Panc1 (cell line): ENCODE data around the gene CFAP221. TPM values are rescaled to one million over a fixed set of nuclear protein-coding genes. Genes with fewer than 3 reads are reported as not detected.

Experiments used
- ATAC-seq: fragments of 200-7000 bp; cut with Tn5 transposase; 2 replicates; pipeline ENCODE4 v1.9.1; 2020; ENCODE audit warnings: mild to moderate bottlenecking, moderate library complexity
- BruUV-seq: library from RNA; stranded (reverse); fragments of 400-500 nt; replicated peaks from 2 replicates; lab custom pipeline; 2021; lab: Mats Ljungman, UMichigan
- CTCF ChIA-PET: fragments of 300-600 bp; sonication (Branson Sonifier 250); formaldehyde crosslinking; loops from one replicate; lab custom pipeline; 2022; ENCODE audit warnings: antibody characterized with exemption; lab: Charles Lee
- POLR2A ChIA-PET: fragments of 300-600 bp; sonication (Branson Sonifier 250); formaldehyde crosslinking; loops from one replicate; lab custom pipeline; 2022; ENCODE audit warnings: antibody characterized with exemption; lab: Charles Lee
- DNase-seq: peaks from one replicate; pipeline ENCODE4 v3.0.0-alpha.2; 2010; ENCODE audit warnings: low read depth, low spot score
- H3K27ac ChIP-seq: 2 replicates; pipeline ENCODE4 v1.5.1; 2011; ENCODE audit warnings: mild to moderate bottlenecking, low read length, inconsistent platforms
- H3K27me3 ChIP-seq: fragments of 200-500 bp; sonication (Bioruptor generic); 2 replicates; pipeline ENCODE4 v1.6.0; 2014; ENCODE audit warnings: low read length, inconsistent platforms; ENCODE audit not compliant: control insufficient read depth, insufficient read depth
- H3K36me3 ChIP-seq: fragments of 200-500 bp; sonication (Bioruptor generic); 2 replicates; pipeline ENCODE4 v1.5.1; 2014; ENCODE audit warnings: inconsistent platforms, mild to moderate bottlenecking, low read length, moderate library complexity; ENCODE audit not compliant: control insufficient read depth, insufficient read depth
- H3K4me1 ChIP-seq: 2 replicates; pipeline ENCODE4 v1.5.1; 2011; ENCODE audit warnings: inconsistent platforms, mild to moderate bottlenecking, low read length, moderate library complexity; ENCODE audit not compliant: control insufficient read depth, insufficient read depth
- H3K4me3 ChIP-seq, 2 experiments: 2 replicates each; pipeline ENCODE4 v1.5.1; 2011 to 2012; ENCODE audit warnings: low read depth in 2 of 2, low read length in 2 of 2, mild to moderate bottlenecking in 2 of 2, inconsistent platforms in 1 of 2, moderate library complexity in 1 of 2
- H3K9me3 ChIP-seq: fragments of 200-500 bp; sonication (Bioruptor generic); 2 replicates; pipeline ENCODE4 v1.5.1; 2014; ENCODE audit warnings: low read depth, mild to moderate bottlenecking, inconsistent platforms, low read length, moderate library complexity; ENCODE audit not compliant: control insufficient read depth, insufficient read depth
- POLR2AphosphoS5 ChIP-seq: IDR thresholded peaks from 2 replicates; pipeline ENCODE4 v1.6.1; 2012; ENCODE audit warnings: mild to moderate bottlenecking, low read depth, low read length, moderate library complexity
- SIN3A ChIP-seq: IDR thresholded peaks from 2 replicates; pipeline ENCODE4 v1.6.1; 2012; ENCODE audit warnings: low read depth, mild to moderate bottlenecking, low read length, moderate library complexity, borderline replicate concordance; ENCODE audit not compliant: insufficient read depth
- TCF7L2 ChIP-seq: IDR thresholded peaks from 2 replicates; pipeline ENCODE4 v1.6.1; 2011; ENCODE audit warnings: mild to moderate bottlenecking, low read depth, low read length, inconsistent platforms
- in situ Hi-C: cut with HindIII; loops from 2 replicates; pipeline ENCODE4 v1.10.0; 2016; ENCODE audit warnings: low sequenced_read_pairs, low pct_unique_long_range_greater_than_20kb
- intact Hi-C: fragments of 100-400 bp; cut with micrococcal nuclease; formaldehyde crosslinking; loops from one replicate; pipeline ENCODE4 v1.10.0; 2022; ENCODE audit not compliant: unreplicated experiment
- total RNA-seq: library from RNA; stranded (reverse); gene quantifications from one replicate; pipeline ENCODE4 v1.2.1, GENCODE V29; 2021; ENCODE audit not compliant: unreplicated experiment
- TF ChIP-seq, protein P1 (sequence below), 2 experiments: IDR thresholded peaks; 2 replicates each; pipeline ENCODE4 v1.6.1; 2011 to 2012; ENCODE audit warnings: low read depth in 2 of 2, control low read depth in 1 of 2, low read length in 1 of 2, mild to moderate bottlenecking in 1 of 2, moderate library complexity in 1 of 2; ENCODE audit not compliant: insufficient read depth in 1 of 2
- TF ChIP-seq, protein P2 (sequence below): fragments of 450-650 bp; IDR thresholded peaks from 2 replicates; pipeline ENCODE4 v1.5.1; 2017; ENCODE audit warnings: mild to moderate bottlenecking

CFAP221 gene
- total RNA-seq, 1 experiment from 2014 or later = not detected

DNA sequence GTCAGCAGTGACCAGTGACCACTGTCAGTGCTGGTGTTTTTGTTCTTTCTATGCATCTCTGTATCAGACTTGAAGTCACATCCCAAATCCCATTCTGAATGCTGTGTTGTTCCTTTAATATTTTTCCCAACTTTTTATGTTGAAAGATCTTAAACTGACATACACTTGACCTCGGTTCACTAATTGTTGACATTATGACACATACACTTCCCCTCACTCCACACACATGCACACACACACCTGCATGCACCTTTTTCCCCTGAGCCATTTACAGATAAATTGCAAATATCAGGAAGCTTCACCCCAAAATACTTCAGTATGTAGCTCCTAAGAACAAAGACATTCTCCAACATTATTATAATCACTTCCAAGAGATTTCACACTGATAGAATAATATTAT, 62.4 kb downstream of the CFAP221 start:
- Histone ChIP-seq H3K9me3 (no peaks in the 10 kb centered on the region), H3K4me1 (no peaks in the 10 kb centered on the region), H3K36me3 (no peaks in the 10 kb centered on the region), H3K4me3 (no peak overlapping the region), H3K27me3 (peaks cover 9% of the 10 kb centered on the region), H3K27ac (no peak overlapping the region)
- in situ Hi-C loops = no loop called here
- intact Hi-C loops = no loop called here
- ChIA-PET CTCF (interaction anchor here (0.6 kb wide), 1 partner anchor 286 kb away, joined by 4 read pairs; no protein-coding TSS in a partner anchor), POLR2A (no interaction called here)
- no TSS peak for BruUV-seq
- ATAC-seq (no peak), DNase-seq (no peak)
- TF ChIP-seq POLR2AphosphoS5 = no peak
- TF ChIP-seq, protein P1, sequence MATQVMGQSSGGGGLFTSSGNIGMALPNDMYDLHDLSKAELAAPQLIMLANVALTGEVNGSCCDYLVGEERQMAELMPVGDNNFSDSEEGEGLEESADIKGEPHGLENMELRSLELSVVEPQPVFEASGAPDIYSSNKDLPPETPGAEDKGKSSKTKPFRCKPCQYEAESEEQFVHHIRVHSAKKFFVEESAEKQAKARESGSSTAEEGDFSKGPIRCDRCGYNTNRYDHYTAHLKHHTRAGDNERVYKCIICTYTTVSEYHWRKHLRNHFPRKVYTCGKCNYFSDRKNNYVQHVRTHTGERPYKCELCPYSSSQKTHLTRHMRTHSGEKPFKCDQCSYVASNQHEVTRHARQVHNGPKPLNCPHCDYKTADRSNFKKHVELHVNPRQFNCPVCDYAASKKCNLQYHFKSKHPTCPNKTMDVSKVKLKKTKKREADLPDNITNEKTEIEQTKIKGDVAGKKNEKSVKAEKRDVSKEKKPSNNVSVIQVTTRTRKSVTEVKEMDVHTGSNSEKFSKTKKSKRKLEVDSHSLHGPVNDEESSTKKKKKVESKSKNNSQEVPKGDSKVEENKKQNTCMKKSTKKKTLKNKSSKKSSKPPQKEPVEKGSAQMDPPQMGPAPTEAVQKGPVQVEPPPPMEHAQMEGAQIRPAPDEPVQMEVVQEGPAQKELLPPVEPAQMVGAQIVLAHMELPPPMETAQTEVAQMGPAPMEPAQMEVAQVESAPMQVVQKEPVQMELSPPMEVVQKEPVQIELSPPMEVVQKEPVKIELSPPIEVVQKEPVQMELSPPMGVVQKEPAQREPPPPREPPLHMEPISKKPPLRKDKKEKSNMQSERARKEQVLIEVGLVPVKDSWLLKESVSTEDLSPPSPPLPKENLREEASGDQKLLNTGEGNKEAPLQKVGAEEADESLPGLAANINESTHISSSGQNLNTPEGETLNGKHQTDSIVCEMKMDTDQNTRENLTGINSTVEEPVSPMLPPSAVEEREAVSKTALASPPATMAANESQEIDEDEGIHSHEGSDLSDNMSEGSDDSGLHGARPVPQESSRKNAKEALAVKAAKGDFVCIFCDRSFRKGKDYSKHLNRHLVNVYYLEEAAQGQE (IDR thresholded peaks at IDR 0.05; ENCODE audit: insufficient read depth in 1 of 2, low read depth in 2 of 2, low read length in 1 of 2) = no peak
- TF ChIP-seq TCF7L2 = no peak
- no peak for TF ChIP-seq SIN3A
- TF ChIP-seq, protein P2, sequence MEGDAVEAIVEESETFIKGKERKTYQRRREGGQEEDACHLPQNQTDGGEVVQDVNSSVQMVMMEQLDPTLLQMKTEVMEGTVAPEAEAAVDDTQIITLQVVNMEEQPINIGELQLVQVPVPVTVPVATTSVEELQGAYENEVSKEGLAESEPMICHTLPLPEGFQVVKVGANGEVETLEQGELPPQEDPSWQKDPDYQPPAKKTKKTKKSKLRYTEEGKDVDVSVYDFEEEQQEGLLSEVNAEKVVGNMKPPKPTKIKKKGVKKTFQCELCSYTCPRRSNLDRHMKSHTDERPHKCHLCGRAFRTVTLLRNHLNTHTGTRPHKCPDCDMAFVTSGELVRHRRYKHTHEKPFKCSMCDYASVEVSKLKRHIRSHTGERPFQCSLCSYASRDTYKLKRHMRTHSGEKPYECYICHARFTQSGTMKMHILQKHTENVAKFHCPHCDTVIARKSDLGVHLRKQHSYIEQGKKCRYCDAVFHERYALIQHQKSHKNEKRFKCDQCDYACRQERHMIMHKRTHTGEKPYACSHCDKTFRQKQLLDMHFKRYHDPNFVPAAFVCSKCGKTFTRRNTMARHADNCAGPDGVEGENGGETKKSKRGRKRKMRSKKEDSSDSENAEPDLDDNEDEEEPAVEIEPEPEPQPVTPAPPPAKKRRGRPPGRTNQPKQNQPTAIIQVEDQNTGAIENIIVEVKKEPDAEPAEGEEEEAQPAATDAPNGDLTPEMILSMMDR = no peak

DNA sequence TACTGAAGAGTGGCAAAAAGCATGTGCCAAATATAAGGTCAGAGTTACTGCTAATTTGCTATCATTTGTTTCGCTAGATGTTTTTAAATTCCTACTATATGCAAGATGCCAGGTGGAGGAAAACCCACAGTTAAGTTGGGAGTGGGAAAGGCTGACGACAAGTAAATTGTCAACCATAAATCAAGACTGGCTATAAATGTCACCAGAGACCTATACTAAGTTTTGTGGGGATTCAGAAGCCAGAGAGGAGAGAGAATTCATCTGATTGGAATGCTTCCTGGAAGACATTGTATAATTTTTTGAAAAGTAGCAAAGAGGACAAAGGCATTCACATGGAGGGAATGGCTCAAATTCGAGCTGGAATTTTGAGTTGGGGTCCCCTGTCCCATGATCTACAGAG, 64.3 kb downstream of the CFAP221 start:
- Histone ChIP-seq H3K4me1 (no peaks in the 10 kb centered on the region), H3K9me3 (no peaks in the 10 kb centered on the region), H3K27me3 (peaks cover 9% of the 10 kb centered on the region), H3K27ac (no peak overlapping the region), H3K4me3 (no peak overlapping the region), H3K36me3 (no peaks in the 10 kb centered on the region)
- DNase-seq = no peak
- TF ChIP-seq POLR2AphosphoS5 = no peak
- TF ChIP-seq, protein P1 (IDR thresholded peaks at IDR 0.05; ENCODE audit: insufficient read depth in 1 of 2, low read depth in 2 of 2, low read length in 1 of 2) = no peak
- no peak for TF ChIP-seq TCF7L2
- TF ChIP-seq, protein P2 = no peak
- no peak for TF ChIP-seq SIN3A
- in situ Hi-C loops (no loop called here), intact Hi-C loops (no loop called here)
- ATAC-seq = no peak
- ChIA-PET POLR2A (no interaction called here), CTCF (no interaction called here)
- no TSS peak for BruUV-seq
